HepG2 (cell line): ENCODE measurements around the gene NRL. TPM values are rescaled to one million over a fixed set of nuclear protein-coding genes. Genes with fewer than 3 reads are reported as not detected.
A peak's percentile ranks its signal among the peaks of the same experiment; 100 is the strongest.

Experiments used
- ETV5 ChIP-seq: IDR thresholded peaks from 2 replicates; pipeline ENCODE4 v1.6.1; 2018; ENCODE audit warnings: missing biosample characterization, missing genetic modification reagents, inconsistent platforms, borderline replicate concordance
- FIP1L1 ChIP-seq: fragments of 200-400 bp; formaldehyde crosslinking; IDR thresholded peaks from 2 replicates; pipeline ENCODE4 v1.6.1; 2018; ENCODE audit warnings: low read depth, mild to moderate bottlenecking, low read length, moderate library complexity, borderline replicate concordance; ENCODE audit not compliant: insufficient read depth
- FLYWCH1 ChIP-seq: sonication (generic); formaldehyde crosslinking; IDR thresholded peaks from 2 replicates; pipeline ENCODE4 v1.8.1; 2023; ENCODE audit warnings: mild to moderate bottlenecking, missing genetic modification reagents
- GRHL1 ChIP-seq: sonication (generic); formaldehyde crosslinking; conservative IDR thresholded peaks from 2 replicates; pipeline ENCODE4 v1.8.0; 2022; ENCODE audit warnings: missing genetic modification reagents
- HCFC1 ChIP-seq: fragments of 150-350 bp; IDR thresholded peaks from 2 replicates; pipeline ENCODE4 v1.6.1; 2014; ENCODE audit warnings: low read depth, low read length
- HDAC1 ChIP-seq: sonication (generic); formaldehyde crosslinking; IDR thresholded peaks from 2 replicates; pipeline ENCODE4 v1.5.1; 2020; ENCODE audit warnings: mild to moderate bottlenecking, missing genetic modification reagents
- KAT2B ChIP-seq: fragments of 150-350 bp; IDR thresholded peaks from 2 replicates; pipeline ENCODE4 v1.6.1; 2014; ENCODE audit warnings: low read depth, low read length, borderline replicate concordance
- KDM6A ChIP-seq: IDR thresholded peaks from 2 replicates; pipeline ENCODE4 v1.6.1; 2016; ENCODE audit warnings: low read depth
- MLX ChIP-seq: IDR thresholded peaks from 2 replicates; pipeline ENCODE4 v1.6.1; 2016
- MZF1 ChIP-seq: sonication (generic); formaldehyde crosslinking; IDR thresholded peaks from 2 replicates; pipeline ENCODE4 v1.8.1; 2023; ENCODE audit warnings: mild to moderate bottlenecking, missing genetic modification reagents, borderline replicate concordance
- NRL ChIP-seq: sonication (generic); formaldehyde crosslinking; IDR thresholded peaks from 2 replicates; pipeline ENCODE4 v1.5.0; 2020; ENCODE audit warnings: missing genetic modification reagents, mild to moderate bottlenecking, moderate library complexity, borderline replicate concordance
- SIN3A ChIP-seq: IDR thresholded peaks from 2 replicates; pipeline ENCODE4 v1.6.1; 2011; ENCODE audit warnings: low read depth, mild to moderate bottlenecking, control low read depth, low read length, borderline replicate concordance
- SIX1 ChIP-seq: sonication (generic); formaldehyde crosslinking; IDR thresholded peaks from 2 replicates; pipeline ENCODE4 v1.4.0; 2020; ENCODE audit warnings: missing genetic modification reagents, borderline replicate concordance
- SKIL ChIP-seq: sonication (generic); formaldehyde crosslinking; IDR thresholded peaks from 2 replicates; pipeline ENCODE4 v1.8.0; 2022; ENCODE audit warnings: missing genetic modification reagents, mild to moderate bottlenecking, moderate library complexity, borderline replicate concordance
- SRSF1 ChIP-seq: fragments of 200-400 bp; formaldehyde crosslinking; optimal IDR thresholded peaks from 2 replicates; pipeline ENCODE3; 2017; ENCODE audit warnings: mild to moderate bottlenecking, low read depth, low read length, moderate library complexity
- TFAP4 ChIP-seq: sonication (generic); IDR thresholded peaks from 2 replicates; pipeline ENCODE4 v1.6.1; 2016; ENCODE audit warnings: low read depth, borderline replicate concordance
- THAP8 ChIP-seq: sonication (generic); formaldehyde crosslinking; IDR thresholded peaks from 2 replicates; pipeline ENCODE4 v1.5.1; 2020; ENCODE audit warnings: missing genetic modification reagents, mild to moderate bottlenecking, borderline replicate concordance
- TMF1 ChIP-seq: sonication (generic); formaldehyde crosslinking; IDR thresholded peaks from 2 replicates; pipeline ENCODE4 v1.8.1; 2022; ENCODE audit warnings: low read depth, missing genetic modification reagents
- ZBTB20 ChIP-seq: sonication (generic); formaldehyde crosslinking; IDR thresholded peaks from 2 replicates; pipeline ENCODE4 v1.8.1; 2023; ENCODE audit warnings: missing genetic modification reagents, low read depth, mild to moderate bottlenecking, borderline replicate concordance
- ZFP41 ChIP-seq: sonication (generic); formaldehyde crosslinking; IDR thresholded peaks from 2 replicates; pipeline ENCODE4 v1.4.0; 2020; ENCODE audit warnings: mild to moderate bottlenecking, missing genetic modification reagents, borderline replicate concordance
- ZNF446 ChIP-seq: sonication (generic); formaldehyde crosslinking; IDR thresholded peaks from 2 replicates; pipeline ENCODE4 v1.5.0; 2020; ENCODE audit warnings: mild to moderate bottlenecking, missing genetic modification reagents
- ZNF468 ChIP-seq: sonication (generic); formaldehyde crosslinking; IDR thresholded peaks from 2 replicates; pipeline ENCODE4 v1.8.0; 2022; ENCODE audit warnings: mild to moderate bottlenecking, moderate library complexity, missing genetic modification reagents
- polyA plus RNA-seq, 8 experiments: library from polyadenylated mRNA; depleted of rRNA in 3 of 8; stranded (reverse) in 7 of 8; unstranded in 1 of 8; fragments of >200 nt; fragmentation: Illumina TruSeq in 4 of 8; extraction: Trizol in 4 of 8; gene quantifications; 2 replicates each; pipeline versions ENCODE4 v1.2.1 to v1.2.3, GENCODE V29; 2011 to 2016; ENCODE audit warnings: low read depth in 4 of 8, missing spikeins in 1 of 8, mixed read lengths in 1 of 8; ENCODE audit not compliant: insufficient read depth in 1 of 8
- total RNA-seq, 5 experiments: library from RNA; depleted of rRNA; stranded (reverse); fragments of >200 nt; fragmentation: Illumina TruSeq; extraction: Trizol; gene quantifications; 2 replicates each; pipeline ENCODE4 v1.2.3, GENCODE V29; 2016; ENCODE audit warnings: low read depth in 1 of 5

Gene NRL
- total and polyA plus RNA-seq, 2 of the 13 experiments (the other 11 are each of a cell fraction or from before 2014, with no cell fraction given): 2.5 to 4.7 TPM

GRCh38 chr14:24095271-24096068 is 19.3 kb downstream of the NRL start (continued):
- TF ChIP-seq MZF1 (CRISPR knock-in tag) (peak; percentile 82; the same call in 1 of the 2 replicates), FLYWCH1 (CRISPR knock-in tag) (no peak), SKIL (CRISPR knock-in tag) (no peak), KDM6A (peak; percentile 78), MLX (CRISPR knock-in tag) (peak; percentile 97), ETV5 (CRISPR knock-in tag) (peak; percentile 65), ZNF446 (CRISPR knock-in tag) (no peak), HCFC1 (no peak; the same call in none of the 2 replicates), FIP1L1 (peak; percentile 98), KAT2B (no peak), TMF1 (CRISPR knock-in tag) (peak; percentile 96), ZBTB20 (CRISPR knock-in tag) (peak; percentile 99), SIX1 (peak; percentile 70), THAP8 (CRISPR knock-in tag) (no peak), ZFP41 (CRISPR knock-in tag) (peak; percentile 98; the same call in 1 of the 2 replicates), TFAP4 (peak; percentile 71; the same call in 1 of the 2 replicates), HDAC1 (no peak), SRSF1 (peak; percentile 93), ZNF468 (CRISPR knock-in tag) (no peak), NRL (CRISPR knock-in tag) (no peak), GRHL1 (no peak), SIN3A (peak; percentile 97)
